Smooth muscle cell (in vitro differentiated cells): Measurements from ENCODE around the gene SLC8A2. TPM values are rescaled to one million over a fixed set of nuclear protein-coding genes. Genes with fewer than 3 reads are reported as not detected.

Source experiments
- DNase-seq: peaks from one replicate; lab custom pipeline; 2025; ENCODE audit not compliant: unreplicated experiment; lab: John Stamatoyannopoulos, UW
- H2AFZ ChIP-seq: fragments of 200-600 bp; sonication (generic); 2 replicates; pipeline ENCODE4 v1.6.0; 2016; ENCODE audit warnings: antibody characterized with exemption, low read depth, mild to moderate bottlenecking
- H3F3A ChIP-seq: fragments of 200-600 bp; sonication (generic); 2 replicates; pipeline ENCODE4 v1.6.0; 2017; ENCODE audit warnings: antibody characterized with exemption, low read depth
- H3K27ac ChIP-seq: fragments of 200-600 bp; sonication (generic); 2 replicates; pipeline ENCODE4 v1.5.1; 2016; ENCODE audit warnings: low read depth, mild to moderate bottlenecking
- H3K27me3 ChIP-seq: fragments of 200-600 bp; sonication (generic); 2 replicates; pipeline ENCODE4 v1.6.1; 2016; ENCODE audit warnings: low read depth, mild to moderate bottlenecking
- H3K36me3 ChIP-seq: fragments of 200-600 bp; sonication (generic); 2 replicates; pipeline ENCODE4 v1.5.1; 2016; ENCODE audit warnings: low read depth
- H3K4me1 ChIP-seq: fragments of 200-600 bp; sonication (generic); 2 replicates; pipeline ENCODE4 v1.5.1; 2016; ENCODE audit warnings: low read depth
- H3K4me2 ChIP-seq: fragments of 200-600 bp; sonication (generic); 2 replicates; pipeline ENCODE4 v1.6.0; 2016; ENCODE audit warnings: mild to moderate bottlenecking
- H3K4me3 ChIP-seq: fragments of 200-600 bp; sonication (generic); 2 replicates; pipeline ENCODE4 v1.5.1; 2016; ENCODE audit warnings: mild to moderate bottlenecking
- H3K79me2 ChIP-seq: fragments of 200-600 bp; sonication (generic); 2 replicates; pipeline ENCODE4 v1.6.0; 2016; ENCODE audit warnings: low read depth, mild to moderate bottlenecking
- H3K9ac ChIP-seq: fragments of 200-600 bp; sonication (generic); 2 replicates; pipeline ENCODE4 v1.6.0; 2016; ENCODE audit warnings: low read depth
- H3K9me3 ChIP-seq: fragments of 200-600 bp; sonication (generic); replicated peaks from 2 replicates; pipeline ENCODE4 v1.5.1; 2016; ENCODE audit warnings: low read depth
- H4K20me1 ChIP-seq: fragments of 200-600 bp; sonication (generic); 2 replicates; pipeline ENCODE4 v1.6.0; 2016; ENCODE audit warnings: low read depth
- CTCF ChIP-seq: fragments of 200-600 bp; sonication (generic); IDR thresholded peaks from 2 replicates; pipeline ENCODE4 v1.5.1; 2017; ENCODE audit warnings: borderline replicate concordance, mild to moderate bottlenecking, antibody characterized with exemption; ENCODE audit not compliant: insufficient read depth, poor library complexity, severe bottlenecking
- WGBS: methylation state at CpG from one replicate; pipeline ENCODE4 v1.1.7; 2016; ENCODE audit warnings: low lambda C conversion rate; 5-methylcytosine and 5-hydroxymethylcytosine counted together
- polyA plus RNA-seq: library from polyadenylated mRNA; unstranded; fragments of >200 nt; fragmentation: Nextera tagmentation; extraction: Ambion mirVana; gene quantifications from 2 replicates; pipeline ENCODE4 v1.2.1, GENCODE V29; 2016
- total RNA-seq: library from RNA; depleted of rRNA; stranded (reverse); fragments of >200 nt; gene quantifications from 2 replicates; pipeline ENCODE4 v1.2.3, GENCODE V29; 2014

Gene SLC8A2
- total and polyA plus RNA-seq, 2 experiments from 2014 or later: 0.22 to 0.62 TPM

GRCh38 chr19:47493378-47494210 lies 21.9 kb upstream of the SLC8A2 start:
- no peak overlapping the region for H3K9ac ChIP-seq
- H3K36me3 ChIP-seq: no peaks in the 10 kb centered on the region
- H3K4me1 ChIP-seq: no peaks in the 10 kb centered on the region
- no peak overlapping the region for H3K27ac ChIP-seq
- H3K79me2 ChIP-seq: no peaks in the 10 kb centered on the region
- H3K4me3 ChIP-seq: no peak overlapping the region
- no peak for TF ChIP-seq CTCF
- H4K20me1 ChIP-seq: peaks cover 23% of the 10 kb centered on the region
- no peaks in the 10 kb centered on the region for H3K27me3 ChIP-seq
- 95% methylated on average over 18 of the region's 18 CpGs for WGBS
- DNase-seq: no peak
- no peak overlapping the region for H3K4me2 ChIP-seq
- no peaks in the 10 kb centered on the region for H3K9me3 ChIP-seq
- no peaks in the 10 kb centered on the region for H3F3A ChIP-seq
- no peak overlapping the region for H2AFZ ChIP-seq

- H3F3A ChIP-seq: no peaks in the 10 kb centered on the region
- 87% methylated on average over 19 of the region's 23 CpGs for WGBS
- H4K20me1 ChIP-seq: peaks cover 16% of the 10 kb centered on the region
Observed at GRCh38 chr19:47492571-47493377, 21.1 kb upstream of the SLC8A2 start.

GRCh38 chr19:47492137-47492533 lies 20.4 kb upstream of the SLC8A2 start:
- H3K4me1 ChIP-seq: no peaks in the 10 kb centered on the region
- H3K9ac ChIP-seq: no peak overlapping the region
- 96% methylated on average over 12 of the region's 14 CpGs for WGBS
- H2AFZ ChIP-seq: no peak overlapping the region
- no peaks in the 10 kb centered on the region for H3K9me3 ChIP-seq
- TF ChIP-seq CTCF: no peak
- no peaks in the 10 kb centered on the region for H3K27me3 ChIP-seq
- H3K4me2 ChIP-seq: no peak overlapping the region
- no peaks in the 10 kb centered on the region for H3K79me2 ChIP-seq
- H3K4me3 ChIP-seq: no peak overlapping the region
- H4K20me1 ChIP-seq: peaks cover 10% of the 10 kb centered on the region
- no peak overlapping the region for H3K27ac ChIP-seq
- DNase-seq: no peak
- H3K36me3 ChIP-seq: no peaks in the 10 kb centered on the region
- no peaks in the 10 kb centered on the region for H3F3A ChIP-seq

More at GRCh38 chr19:47492571-47493377, 21.1 kb upstream of the SLC8A2 start:
- no peak overlapping the region for H3K4me2 ChIP-seq
- no peak overlapping the region for H3K4me3 ChIP-seq
- H3K27ac ChIP-seq: no peak overlapping the region
- H3K27me3 ChIP-seq: no peaks in the 10 kb centered on the region
- no peak overlapping the region for H2AFZ ChIP-seq
- no peak for TF ChIP-seq CTCF
- H3K4me1 ChIP-seq: no peaks in the 10 kb centered on the region
- no peak for DNase-seq
- no peaks in the 10 kb centered on the region for H3K79me2 ChIP-seq
- H3K36me3 ChIP-seq: no peaks in the 10 kb centered on the region
- H3K9me3 ChIP-seq: no peaks in the 10 kb centered on the region
- H3K9ac ChIP-seq: no peak overlapping the region
